ENCODE measurements around the gene JMJD1C. TPM values are rescaled to one million over a fixed set of nuclear protein-coding genes. Genes with fewer than 3 reads are reported as not detected.

JMJD1C gene
- total and polyA plus RNA-seq, 2 donors (not counting 3 experiments of a cell fraction or from before 2014, with no cell fraction given): 32.1 to 97.1 TPM

DNA sequence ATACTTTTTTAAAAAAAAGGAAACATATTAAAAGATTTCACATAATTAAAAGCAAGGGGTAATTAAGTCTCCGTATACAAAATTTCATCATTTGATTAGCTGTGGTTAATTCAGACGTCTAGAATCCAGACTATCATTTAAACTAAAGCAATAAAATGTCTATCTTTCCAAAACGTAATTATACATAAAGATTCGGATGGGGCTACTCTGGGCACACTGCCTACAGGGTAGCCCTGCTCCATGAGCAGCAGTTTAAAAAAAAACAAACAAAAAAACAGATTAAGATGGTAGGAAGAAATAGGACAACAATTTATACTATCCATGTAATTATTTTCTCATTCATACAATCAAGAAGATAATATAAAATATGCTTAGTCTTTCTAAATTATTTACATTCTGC, 236.6 kb downstream of the JMJD1C start:
- TF ChIP-seq, protein P1, sequence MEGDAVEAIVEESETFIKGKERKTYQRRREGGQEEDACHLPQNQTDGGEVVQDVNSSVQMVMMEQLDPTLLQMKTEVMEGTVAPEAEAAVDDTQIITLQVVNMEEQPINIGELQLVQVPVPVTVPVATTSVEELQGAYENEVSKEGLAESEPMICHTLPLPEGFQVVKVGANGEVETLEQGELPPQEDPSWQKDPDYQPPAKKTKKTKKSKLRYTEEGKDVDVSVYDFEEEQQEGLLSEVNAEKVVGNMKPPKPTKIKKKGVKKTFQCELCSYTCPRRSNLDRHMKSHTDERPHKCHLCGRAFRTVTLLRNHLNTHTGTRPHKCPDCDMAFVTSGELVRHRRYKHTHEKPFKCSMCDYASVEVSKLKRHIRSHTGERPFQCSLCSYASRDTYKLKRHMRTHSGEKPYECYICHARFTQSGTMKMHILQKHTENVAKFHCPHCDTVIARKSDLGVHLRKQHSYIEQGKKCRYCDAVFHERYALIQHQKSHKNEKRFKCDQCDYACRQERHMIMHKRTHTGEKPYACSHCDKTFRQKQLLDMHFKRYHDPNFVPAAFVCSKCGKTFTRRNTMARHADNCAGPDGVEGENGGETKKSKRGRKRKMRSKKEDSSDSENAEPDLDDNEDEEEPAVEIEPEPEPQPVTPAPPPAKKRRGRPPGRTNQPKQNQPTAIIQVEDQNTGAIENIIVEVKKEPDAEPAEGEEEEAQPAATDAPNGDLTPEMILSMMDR (IDR thresholded peaks at IDR 0.05; ENCODE audit: extremely low read depth in 1 of 2, insufficient read depth in 1 of 2, low read depth in 1 of 2, low read length in 2 of 2): no peak
- no peak for TF ChIP-seq MYC (IDR thresholded peaks at IDR 0.05; ENCODE audit: low read depth, low read length)
- no peak for TF ChIP-seq FOS (IDR thresholded peaks at IDR 0.05; ENCODE audit: borderline replicate concordance, insufficient read depth, low read length)
- no peak for TF ChIP-seq POLR2A (IDR thresholded peaks at IDR 0.05; ENCODE audit: low read depth, low read length)
- no peak for TF ChIP-seq JUN (IDR thresholded peaks at IDR 0.05; ENCODE audit: borderline replicate concordance, insufficient read depth, insufficient read length, low read depth)
- TF ChIP-seq, protein P2, sequence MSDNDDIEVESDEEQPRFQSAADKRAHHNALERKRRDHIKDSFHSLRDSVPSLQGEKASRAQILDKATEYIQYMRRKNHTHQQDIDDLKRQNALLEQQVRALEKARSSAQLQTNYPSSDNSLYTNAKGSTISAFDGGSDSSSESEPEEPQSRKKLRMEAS (IDR thresholded peaks at IDR 0.05; ENCODE audit: insufficient read depth, insufficient read length): no peak
- TF ChIP-seq EZH2 (IDR thresholded peaks at IDR 0.05; ENCODE audit: borderline replicate concordance, low read depth, low read length, severe bottlenecking): no peak
- TF ChIP-seq GATA2 (IDR thresholded peaks at IDR 0.05; ENCODE audit: insufficient read depth, insufficient read length, low read depth, low read length): no peak
- TF ChIP-seq POLR2AphosphoS5 (IDR thresholded peaks at IDR 0.05; ENCODE audit: insufficient read depth, low read depth, low read length): no peak
- no peak overlapping the region for H3K4me3 ChIP-seq (replicated peaks in 1 of 3; ENCODE audit: insufficient read depth in 1 of 3, low read depth in 1 of 3, low read length in 3 of 3)
- no peak for FAIRE-seq
- no peak overlapping the region for H3K27ac ChIP-seq (ENCODE audit: insufficient read depth, low read depth, low read length)
- peaks cover 13% of the 10 kb centered on the region for H4K20me1 ChIP-seq (replicated peaks; ENCODE audit: control insufficient read depth, extremely low read depth, insufficient read depth, low read length)
- H2AFZ ChIP-seq (ENCODE audit: low read depth, low read length): no peak overlapping the region
- intact Hi-C loops (cut with micrococcal nuclease): no loop called here
- H3K79me2 ChIP-seq (ENCODE audit: control insufficient read depth, insufficient read depth, low read length): peaks cover 98% of the 10 kb centered on the region
- H3K27me3 ChIP-seq (ENCODE audit: control insufficient read depth in 2 of 2, insufficient read depth in 2 of 2, low read length in 2 of 2): no peaks in the 10 kb centered on the region
- POLR2A ChIA-PET: no interaction called here
- no peaks in the 10 kb centered on the region for H3K9me3 ChIP-seq (replicated peaks; ENCODE audit: control insufficient read depth, insufficient read depth, low read length)
- BruUV-seq (replicated peaks): no TSS peak
- peaks cover 2% of the 10 kb centered on the region for H3K9me1 ChIP-seq (replicated peaks; ENCODE audit: control insufficient read depth, extremely low read depth, insufficient read depth, low read length)
- H3K4me2 ChIP-seq (ENCODE audit: insufficient read depth, low read length): no peak overlapping the region
- H3K9ac ChIP-seq (replicated peaks; ENCODE audit: extremely low read depth, insufficient read depth, low read length): no peak overlapping the region
- peaks cover 4% of the 10 kb centered on the region for H3K4me1 ChIP-seq (ENCODE audit: control insufficient read depth, extremely low read depth, insufficient read depth, low read length)
- DNase-seq (ENCODE audit: low read depth, low spot score): no peak
- H3K36me3 ChIP-seq (ENCODE audit: control insufficient read depth in 2 of 2, extremely low read depth in 1 of 2, insufficient read depth in 2 of 2, low read length in 2 of 2): no peaks in the 10 kb centered on the region
- dilution Hi-C loops (cut with MboI; ENCODE audit: extremely low pct_ligation_motif_present, low sequenced_read_pairs): no loop called here
- CTCF ChIA-PET: interaction anchor here (2.1 kb wide), 1 partner anchor 11 kb away, joined by 11 read pairs; no protein-coding TSS in a partner anchor

Measured in endothelial cell of umbilical vein (primary cell).